Measurements from ENCODE around the gene IFNG-AS1.

GRCh38 chr12:67969134-67969802, 20.0 kb upstream of the IFNG-AS1 start:
- TF ChIP-seq CTCF (IDR thresholded peaks at IDR 0.05) (no peak), ELK1 (IDR thresholded peaks at IDR 0.05; ENCODE audit: low read depth, low read length) (no peak), EP300 (IDR thresholded peaks at IDR 0.05) (no peak), REST (IDR thresholded peaks at IDR 0.05) (no peak), JUN (IDR thresholded peaks at IDR 0.05) (no peak), RFX5 (IDR thresholded peaks at IDR 0.05) (no peak), EHMT2 (IDR thresholded peaks at IDR 0.05; ENCODE audit: low read depth) (no peak)
